ENCODE measurements around the gene TTLL6.

TTLL6 gene

DNA sequence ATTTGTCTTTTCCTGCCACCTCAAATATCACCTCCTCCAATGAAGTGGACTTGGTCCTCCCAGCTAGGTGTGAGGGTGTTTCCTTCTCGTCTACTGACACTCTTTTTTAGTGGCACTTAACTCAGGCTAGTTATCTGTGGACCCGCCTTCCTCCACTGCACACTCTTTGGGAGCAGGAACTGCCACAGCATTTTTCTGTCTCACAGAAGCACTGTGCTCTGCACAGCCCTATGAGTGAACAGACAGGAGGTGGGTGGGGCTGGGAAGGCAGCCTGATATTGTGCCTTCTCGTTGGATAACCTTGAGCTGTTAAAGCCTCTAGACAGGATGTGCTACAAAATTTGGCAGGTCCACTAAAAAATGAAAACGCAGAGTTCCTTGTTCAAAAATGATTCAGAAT, 56.6 kb downstream of the TTLL6 start:
- no peak for DNase-seq (ENCODE audit: low read depth, low spot score)

- DNase-seq (ENCODE audit: low read depth, low spot score) = no peak
Observed at GRCh38 chr17:48759288-48759687, 57.7 kb downstream of the TTLL6 start.

- DNase-seq (ENCODE audit: low read depth, low spot score) = no peak
Observed at GRCh38 chr17:48757524-48757961, 59.5 kb downstream of the TTLL6 start.

- no peak for DNase-seq (ENCODE audit: low read depth, low spot score)
Observed at GRCh38 chr17:48756830-48757251, 60.2 kb downstream of the TTLL6 start.

- DNase-seq (ENCODE audit: low read depth, low spot score) = no peak
Observed at GRCh38 chr17:48755356-48755755, 61.7 kb downstream of the TTLL6 start.

DNA sequence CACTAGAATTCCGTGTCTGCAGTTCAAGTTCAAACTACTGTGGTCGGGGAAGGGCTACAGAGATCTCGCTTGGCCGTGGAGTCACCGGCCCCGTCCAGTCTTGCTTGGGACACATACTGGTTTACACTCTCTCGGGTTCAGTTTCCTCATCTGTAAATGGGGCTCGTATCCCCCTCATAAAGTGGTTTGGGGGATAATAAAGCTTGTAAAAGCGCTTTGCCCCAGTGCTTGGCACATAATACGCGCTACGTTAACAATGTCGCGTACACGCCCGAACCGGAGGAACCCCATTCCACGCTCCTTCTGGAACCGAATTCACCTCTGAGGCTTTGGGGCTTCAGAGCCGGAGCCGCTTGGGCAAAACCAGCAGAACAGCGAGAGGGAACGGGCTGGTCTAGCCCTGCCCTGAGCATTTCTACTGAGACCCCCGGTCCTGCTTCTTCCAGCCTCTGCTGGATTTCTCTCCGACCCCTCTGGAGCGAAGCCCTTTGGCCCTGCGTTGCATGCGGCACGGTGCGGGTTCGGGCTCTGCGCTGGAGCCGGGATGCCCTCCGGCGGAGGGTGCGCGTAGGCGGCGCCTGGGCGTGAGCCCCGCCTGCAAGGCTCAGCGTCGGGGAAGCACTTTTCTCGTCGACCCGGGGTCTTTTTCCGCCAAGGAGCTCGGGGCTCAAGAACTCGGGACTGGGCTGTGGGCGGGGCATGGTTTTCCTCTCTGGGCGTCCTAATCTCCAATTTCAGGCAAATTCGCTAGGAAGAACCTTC, 62.3 kb downstream of the TTLL6 start:
- no peak for DNase-seq (ENCODE audit: low read depth, low spot score)

DNA sequence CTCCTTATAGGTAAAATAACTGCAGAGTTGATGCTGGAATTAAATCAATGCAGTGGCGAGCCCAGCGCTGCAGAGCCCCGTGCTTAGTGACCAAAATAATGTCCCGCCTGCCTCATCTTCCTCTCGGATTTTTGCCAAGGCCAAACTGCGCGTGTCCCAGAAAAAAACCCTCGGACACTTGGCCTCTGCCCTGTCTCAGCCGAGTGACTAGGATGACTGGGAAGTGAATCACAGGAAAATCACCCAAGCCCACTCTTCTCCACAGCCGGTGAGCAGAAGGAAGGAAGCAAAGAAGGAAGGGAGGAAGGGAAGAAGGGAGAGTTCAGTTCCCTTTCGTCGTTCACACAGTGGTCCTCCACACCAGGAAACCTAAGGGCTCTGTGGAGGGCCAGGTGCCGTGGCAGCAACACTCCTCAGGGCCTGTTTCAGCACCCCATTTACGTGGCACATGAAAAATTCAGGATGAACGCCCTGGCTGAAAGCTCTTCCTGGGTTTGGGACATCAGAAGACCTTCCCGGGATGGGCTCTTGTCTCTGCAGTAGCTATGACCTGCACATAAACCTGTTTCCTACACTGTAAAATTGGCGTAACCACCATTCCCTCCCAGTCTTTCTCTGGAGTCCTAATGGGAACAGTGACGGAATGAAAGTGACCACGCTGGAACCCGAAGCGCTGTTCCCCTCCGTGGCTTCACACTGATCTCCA, 63.1 kb downstream of the TTLL6 start:
- no peak for DNase-seq (ENCODE audit: low read depth, low spot score)

- no peak for DNase-seq (ENCODE audit: low read depth, low spot score)
Observed at GRCh38 chr17:48752399-48753288, 64.4 kb downstream of the TTLL6 start.

GRCh38 chr17:48751733-48752398, 65.2 kb downstream of the TTLL6 start:
- DNase-seq (ENCODE audit: low read depth, low spot score) = no peak

- DNase-seq (ENCODE audit: low read depth, low spot score) = no peak
Observed at GRCh38 chr17:48751172-48751571, 65.9 kb downstream of the TTLL6 start.

DNA sequence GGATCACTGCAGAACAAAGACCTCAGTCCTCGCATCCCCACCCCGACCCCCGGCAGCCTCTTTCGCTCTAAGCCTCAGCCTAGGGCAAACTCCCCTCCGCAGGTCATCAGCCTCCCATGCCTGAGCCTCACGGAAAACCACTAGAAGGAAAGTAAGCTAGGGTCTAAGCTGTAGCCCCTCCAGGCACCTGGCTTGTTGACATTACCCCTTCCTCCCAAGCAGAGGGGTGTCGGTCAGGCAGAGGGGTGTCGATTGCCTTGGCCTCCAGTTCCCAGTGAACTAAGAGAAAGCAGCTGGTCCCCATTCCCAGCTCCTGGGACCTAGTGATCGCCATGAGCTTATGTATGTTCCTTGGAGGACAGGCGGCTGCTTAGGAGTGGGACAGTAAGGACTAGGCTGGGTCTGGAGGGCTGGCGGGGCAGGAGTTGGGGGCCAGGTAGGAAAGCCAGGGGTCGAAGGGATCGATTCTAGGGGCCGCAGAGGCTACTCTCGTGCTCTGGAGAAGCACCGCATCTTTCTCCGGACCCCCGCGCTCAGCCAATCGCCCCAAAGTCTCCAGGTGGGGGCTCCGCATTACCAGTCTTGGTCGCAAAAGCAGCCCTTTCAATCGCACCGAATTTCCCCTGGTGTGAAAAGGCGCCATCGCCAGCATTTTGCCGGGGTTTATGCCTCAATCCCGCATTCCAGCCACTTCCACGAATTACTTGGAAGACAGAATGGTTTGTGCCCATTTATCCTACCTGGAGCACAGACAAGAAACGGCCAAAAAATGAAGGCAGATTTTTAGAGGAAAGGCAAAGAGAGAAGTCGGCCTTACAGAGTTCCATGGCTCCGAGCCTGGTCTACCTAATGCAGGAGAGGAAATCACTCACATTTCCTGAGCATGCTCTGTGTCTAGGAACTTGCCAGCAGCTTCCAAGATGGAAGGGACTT, 67.1 kb downstream of the TTLL6 start:
- no peak for DNase-seq (ENCODE audit: low read depth, low spot score)

GRCh38 chr17:48748718-48749566, 68.1 kb downstream of the TTLL6 start:
- DNase-seq (ENCODE audit: low read depth, low spot score) = no peak

DNA sequence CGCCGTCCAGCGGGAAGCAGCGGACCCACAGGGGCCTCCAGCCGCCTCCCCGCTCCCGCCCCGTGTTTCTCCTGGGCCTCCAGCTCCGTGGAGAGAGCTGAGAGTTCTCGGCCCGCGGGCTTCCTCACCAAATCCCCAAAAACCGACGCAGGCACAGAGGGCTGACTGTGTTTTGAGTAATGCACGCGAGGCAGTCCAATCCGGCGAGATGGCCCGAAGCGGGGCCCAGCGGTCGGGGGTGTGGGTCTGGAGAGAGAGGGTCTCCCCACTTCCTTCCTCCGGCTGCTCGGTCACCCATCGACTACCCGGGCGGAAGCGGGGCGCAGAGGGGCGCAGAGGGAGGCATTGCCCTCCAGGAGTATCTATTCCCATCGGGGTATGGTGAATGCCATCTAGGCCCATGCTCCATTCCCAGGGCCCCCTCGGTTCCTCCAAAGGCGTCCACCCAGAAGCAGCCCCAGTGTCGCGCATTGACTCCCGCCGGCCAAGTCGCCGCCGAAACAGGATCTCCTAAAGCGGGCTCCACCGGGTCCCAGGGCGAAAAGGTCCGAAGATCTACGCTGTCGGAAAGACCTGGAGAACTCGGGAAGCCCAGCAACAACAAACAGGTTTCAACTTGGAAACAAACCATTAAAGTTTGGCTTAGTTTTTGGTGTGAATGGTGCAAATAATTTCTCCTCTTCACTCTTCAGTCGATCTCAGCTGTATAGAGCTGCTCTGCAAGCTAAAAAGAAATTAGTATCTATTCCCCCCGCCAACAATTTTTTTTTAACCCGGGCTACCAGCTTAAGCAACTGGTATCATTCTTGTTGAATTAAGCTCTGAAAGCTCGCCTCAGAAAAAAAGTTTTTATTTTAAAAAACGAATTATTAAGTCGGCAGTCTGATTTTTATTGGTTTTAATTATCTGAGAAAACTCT, 69.3 kb downstream of the TTLL6 start:
- no peak for DNase-seq (ENCODE audit: low read depth, low spot score)

DNA sequence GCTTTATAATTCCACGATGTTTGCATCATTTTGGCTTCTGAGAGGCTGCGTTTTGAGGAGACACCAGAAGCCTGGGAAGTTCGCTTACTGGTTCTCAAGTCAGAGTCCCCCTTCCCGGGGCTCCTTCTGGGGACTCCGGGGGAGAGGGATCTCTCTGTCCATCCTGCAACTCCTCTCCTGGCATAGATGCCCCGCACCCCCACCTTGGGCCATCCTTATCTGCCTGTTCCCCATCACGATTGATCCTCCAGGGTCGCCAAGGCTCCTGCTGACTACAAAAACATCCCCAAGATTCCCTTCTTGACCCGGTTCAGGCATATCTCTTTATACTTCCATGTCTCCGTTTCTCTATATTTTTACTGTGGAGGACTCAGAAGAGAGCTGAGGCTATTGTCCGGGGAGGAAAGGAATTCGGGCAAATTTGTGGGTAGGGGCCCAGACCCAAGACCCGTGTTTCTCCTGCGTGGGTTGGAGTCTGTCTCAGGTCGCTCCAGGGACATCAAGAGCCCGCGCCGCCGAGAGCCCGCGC, 70.0 kb downstream of the TTLL6 start:
- DNase-seq (ENCODE audit: low read depth, low spot score) = no peak

DNA sequence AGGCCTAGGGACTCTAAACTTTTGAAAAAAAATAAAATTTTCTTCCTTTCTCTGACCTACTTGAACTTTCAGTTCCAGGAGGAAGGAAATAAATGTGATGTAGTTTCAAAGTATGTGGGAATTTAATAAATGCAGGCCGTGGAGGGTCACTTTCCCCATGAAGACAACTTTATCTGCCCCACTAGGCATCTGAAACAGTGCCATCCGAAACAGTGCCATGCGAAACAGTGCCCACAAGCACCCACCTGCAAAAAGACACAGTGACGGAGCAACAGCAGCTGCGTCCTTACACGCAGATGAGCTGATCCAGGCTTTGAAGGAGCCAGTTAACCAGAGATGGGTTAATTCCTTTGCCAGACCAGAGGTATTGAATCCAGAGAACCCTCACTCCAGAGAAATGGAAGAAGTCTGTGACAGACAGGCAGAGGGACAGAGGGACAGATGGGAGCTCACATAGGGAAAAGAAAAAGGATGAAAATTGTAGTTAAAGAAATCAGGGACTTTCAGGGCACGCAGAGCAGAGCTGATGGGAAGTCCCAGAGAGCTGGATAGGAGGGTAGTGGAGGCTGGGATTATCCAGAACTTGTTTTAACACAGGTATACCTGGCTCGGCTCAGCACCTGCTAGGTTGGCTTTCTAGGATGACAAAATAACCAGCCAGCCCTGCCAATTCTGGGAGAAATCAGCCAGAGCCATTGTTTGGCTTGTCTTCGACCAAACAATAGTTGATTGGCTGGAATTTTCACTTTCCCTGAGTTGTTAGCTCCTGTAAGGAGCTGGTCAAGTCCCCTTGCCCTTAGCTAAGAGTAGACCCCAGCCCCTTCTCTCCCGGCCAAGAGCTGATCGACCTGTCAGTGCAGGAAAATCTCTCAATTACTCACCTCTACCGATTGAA, 71.4 kb downstream of the TTLL6 start:
- DNase-seq (ENCODE audit: low read depth, low spot score) = no peak

GRCh38 chr17:48740537-48740936, 76.5 kb downstream of the TTLL6 start:
- no peak for DNase-seq (ENCODE audit: low read depth, low spot score)

All from iPS DF 19.7 (cell line).